Suppressor macrophage treated with lipopolysaccharide for 1 hour (primary cell): ENCODE results near the gene EXD1.

Source experiments
- DNase-seq, 3 donors: peaks; one replicate each; pipeline ENCODE4 v3.0.0-alpha.2; 2020 to 2022

The EXD1 gene

DNA sequence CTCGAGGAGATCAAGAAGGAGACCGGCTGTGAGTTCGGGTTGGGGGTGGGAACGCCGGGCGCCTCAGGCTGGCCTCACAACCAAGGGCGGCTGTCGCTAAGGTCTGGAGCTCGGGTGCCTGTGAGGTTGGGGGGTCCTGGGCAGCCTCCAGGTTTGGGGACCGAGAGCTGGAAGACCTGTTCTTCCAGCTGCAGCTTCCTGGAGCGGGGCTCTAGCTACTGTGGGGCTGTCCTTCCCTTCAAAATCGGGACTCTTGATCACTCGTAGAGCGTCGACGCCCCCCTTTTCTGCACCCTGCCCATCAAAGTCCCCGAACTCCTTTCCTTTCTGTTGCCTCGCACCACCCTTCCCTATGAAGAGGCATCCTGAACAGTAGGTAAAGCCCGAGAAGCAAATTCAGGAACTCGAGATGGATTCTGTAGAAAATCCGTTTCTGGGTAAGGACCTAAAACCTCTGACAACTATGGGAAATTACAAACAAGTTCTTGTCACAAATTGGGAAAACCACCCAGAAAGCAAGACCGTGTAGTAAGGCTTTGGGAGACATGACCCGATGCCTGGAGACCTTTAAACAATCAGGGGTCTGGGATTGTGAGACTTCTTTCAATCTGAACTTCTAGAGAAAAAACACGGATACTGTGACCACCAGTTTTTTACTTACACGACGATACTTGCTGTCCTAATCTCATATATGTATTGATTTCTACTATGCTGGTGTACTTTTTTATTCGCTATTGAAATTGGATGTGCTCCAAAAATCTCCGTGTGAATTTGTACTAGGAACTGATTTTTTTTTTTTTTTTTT, 1.1 kb upstream of the EXD1 start:
- DNase-seq: peak; percentile 52 to 73 (median 68)

DNA sequence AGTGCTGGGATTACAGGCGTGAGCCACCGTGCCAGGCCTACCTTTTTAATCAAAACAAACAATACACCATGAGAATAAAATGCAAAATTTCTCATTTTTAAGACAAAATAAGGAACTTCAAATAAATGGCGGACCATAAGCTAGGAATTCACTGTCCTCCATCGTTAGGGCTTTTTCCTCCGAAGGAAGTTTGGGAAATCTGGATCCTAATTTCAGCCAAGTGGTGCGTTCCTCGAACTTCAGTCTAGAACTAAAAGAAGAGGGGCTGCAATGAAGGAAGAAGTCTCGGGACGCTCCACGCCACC, 260 bp downstream of the EXD1 start:
- DNase-seq: no peak

DNA sequence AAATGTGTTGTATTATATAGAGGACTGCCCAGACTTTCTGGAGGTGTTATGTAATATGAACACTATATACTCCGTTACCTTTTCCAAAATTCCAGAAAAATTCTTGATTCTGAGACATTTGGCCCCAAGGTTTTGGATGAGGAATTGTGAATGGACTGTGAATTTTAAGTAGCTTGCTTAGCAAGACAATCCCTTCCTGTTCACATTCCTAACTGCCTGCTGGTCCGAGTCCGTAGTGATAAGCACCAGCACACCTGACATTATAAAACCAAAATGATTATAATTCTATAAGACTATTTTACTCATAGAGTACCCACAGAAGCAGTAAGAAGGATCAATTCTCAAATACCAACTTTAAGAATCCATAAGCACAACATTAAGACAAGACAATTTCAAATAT, 11.2 kb downstream of the EXD1 start:
- no peak for DNase-seq

DNA sequence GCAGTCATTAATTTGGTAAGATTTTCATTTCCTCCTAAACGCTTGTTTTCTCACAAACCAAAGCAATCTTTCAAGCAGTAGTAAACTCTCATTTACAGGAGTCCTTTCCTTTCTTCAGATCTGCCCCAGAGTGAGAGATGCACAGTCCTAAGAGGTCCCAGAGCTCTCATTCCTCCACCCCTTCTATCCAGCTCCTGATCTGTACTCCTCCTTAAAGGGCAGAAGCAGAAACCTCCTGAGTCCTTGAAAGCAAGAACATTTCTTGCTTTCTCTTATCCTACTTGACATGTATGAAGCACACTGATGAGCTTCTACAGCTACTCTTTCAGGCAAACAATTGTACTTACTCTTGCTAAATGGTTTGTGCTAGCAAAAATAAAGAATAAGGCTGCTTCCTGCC, 11.7 kb downstream of the EXD1 start:
- no peak for DNase-seq

DNA sequence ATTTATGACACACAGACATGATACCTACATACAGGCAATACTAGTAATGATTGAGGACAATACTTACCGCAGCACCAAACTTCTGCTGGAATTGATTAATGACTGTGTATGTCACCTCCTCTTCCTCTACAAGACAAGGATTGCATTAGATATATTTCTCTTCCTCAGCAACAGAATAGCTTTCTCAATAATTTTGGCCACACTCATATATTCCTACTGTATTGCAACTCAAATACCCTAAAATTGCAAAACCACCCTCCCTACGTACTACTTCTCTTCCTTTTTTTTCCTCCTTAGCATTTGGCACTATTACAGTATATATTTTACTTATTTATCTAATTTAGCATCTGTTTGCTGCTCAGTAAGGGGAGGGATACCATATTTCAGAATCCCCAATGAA, 14.8 kb downstream of the EXD1 start:
- DNase-seq: peak; percentile 57 to 78 (median 77)

DNA sequence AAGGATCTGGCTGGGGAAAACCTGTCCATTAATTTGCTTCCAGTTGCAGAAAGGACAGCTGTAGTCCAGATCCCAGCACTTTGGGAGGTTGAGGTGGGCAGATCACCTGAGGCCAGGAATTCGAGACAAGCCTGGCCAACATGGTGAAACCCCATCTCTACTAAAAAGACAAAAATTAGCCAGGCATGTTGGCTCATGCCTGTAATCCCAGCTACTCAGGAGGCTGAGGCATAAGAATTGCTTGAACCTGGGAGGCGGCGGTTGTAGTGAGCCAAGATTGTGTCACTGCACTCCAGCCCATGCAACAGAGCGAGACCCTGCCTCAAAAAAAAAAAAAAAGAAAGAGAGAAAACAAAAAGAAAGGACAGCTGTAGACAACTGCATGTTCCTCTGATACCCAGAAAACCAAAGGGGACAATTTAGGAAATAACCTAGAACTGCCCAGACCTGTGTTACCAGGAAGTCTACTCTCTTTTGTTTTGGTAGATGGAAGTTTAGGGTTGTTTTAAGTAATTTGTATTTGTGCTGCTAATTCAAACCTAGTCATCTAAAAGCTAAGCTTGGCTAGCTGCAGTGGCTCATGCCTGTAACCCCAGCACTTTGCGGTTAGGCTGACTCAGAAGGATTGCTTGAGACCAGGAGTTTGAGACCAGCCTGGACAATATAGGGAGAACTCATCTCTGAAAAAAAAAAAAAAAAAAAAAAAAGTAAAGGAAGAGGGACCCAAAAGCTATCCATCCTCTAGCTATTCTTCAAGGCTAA, 22.7 kb downstream of the EXD1 start:
- no peak for DNase-seq

DNA sequence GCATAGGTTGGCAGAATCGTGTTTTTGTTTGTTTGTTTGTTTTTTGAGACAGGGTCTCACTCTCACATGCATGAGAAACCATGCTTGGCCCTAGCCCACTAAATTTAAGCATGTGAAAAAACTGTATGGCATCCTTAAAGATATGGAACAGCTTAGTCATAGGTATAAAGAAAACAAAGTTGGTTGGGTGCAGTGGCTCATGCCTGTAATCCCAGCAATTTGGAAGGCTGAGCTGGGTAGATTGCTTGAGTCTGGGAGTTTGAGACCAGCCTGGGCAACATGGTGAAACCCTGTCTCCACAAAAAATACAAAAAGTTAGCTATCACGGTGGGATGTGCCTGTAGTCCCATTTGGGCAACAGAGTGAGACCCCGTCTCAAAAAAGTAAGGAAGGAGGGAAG, 25.2 kb downstream of the EXD1 start:
- no peak for DNase-seq

DNA sequence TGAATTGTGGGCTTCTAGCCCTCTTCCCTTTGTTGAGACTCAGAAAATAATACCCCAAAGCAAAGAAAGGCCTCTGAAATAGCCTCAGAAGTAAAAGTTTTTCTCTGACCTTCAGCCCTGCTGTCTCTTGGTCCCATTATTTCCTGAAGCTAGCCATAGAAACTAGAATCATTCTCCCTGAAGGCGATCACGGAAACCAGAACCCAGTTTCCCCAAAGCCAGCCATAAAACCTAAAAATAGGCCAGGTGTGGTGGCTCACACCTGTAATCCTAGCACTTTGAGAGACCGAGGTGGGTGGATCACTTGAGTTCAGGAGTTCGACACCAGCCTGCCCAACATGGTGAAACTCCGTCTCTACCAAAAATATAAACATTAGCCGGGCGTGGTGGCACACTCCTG, 27.2 kb downstream of the EXD1 start:
- DNase-seq: no peak

DNA sequence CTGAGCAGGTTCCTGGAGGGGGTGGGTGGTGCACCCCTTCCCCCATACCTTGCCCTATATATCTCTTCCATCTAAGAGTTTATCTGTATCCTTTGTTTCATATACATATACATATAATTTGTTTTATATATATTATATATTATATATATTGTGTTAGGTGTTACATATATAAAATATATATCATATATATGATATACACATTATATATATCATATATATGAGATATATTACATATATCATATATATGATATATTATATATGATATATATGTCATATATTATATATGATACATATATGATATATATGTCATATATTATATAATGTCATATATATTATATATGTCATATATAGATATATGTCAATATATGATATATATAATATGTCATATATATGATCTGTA, 31.1 kb downstream of the EXD1 start:
- peak in 1 of 3 donors; percentile 8 for DNase-seq

DNA sequence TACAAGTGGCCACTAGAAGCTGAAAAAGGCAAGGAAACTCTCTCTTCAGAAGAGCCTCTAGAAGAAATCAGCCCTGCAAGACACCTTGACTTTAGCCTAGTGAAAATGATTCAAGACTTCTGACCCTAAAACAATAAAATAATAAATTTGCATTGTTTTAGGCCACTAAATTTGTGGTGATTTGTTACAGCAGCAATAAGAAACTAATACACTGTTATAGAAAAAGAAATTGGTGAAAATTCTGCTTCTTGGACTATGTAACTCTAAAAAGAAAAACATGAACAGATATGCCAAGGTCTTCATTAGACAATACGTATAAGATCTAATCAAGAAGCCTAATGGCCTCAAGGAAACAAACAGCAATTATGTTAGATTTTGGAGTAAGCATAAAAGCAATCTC, 36.1 kb downstream of the EXD1 start:
- DNase-seq: peak in 1 of 3 donors; percentile 11

DNA sequence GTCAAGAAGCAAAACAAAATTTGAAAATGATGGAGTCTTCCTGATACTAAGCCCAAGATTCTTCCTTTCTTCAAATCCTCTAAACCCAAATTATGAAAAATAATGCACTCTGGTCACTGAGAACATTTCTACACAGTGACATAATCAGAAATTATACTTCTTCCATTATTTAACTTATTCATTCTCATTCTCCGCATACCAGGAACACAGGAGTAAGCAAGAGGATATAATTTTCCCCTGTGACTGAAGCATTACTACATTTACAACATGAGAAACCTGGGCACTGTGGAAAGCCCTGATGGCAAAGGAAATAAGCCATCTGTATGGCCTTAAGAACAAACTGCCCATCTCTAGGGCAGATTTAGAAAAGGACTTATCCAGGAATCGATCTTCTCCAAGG, 47.0 kb downstream of the EXD1 start:
- DNase-seq: no peak

DNA sequence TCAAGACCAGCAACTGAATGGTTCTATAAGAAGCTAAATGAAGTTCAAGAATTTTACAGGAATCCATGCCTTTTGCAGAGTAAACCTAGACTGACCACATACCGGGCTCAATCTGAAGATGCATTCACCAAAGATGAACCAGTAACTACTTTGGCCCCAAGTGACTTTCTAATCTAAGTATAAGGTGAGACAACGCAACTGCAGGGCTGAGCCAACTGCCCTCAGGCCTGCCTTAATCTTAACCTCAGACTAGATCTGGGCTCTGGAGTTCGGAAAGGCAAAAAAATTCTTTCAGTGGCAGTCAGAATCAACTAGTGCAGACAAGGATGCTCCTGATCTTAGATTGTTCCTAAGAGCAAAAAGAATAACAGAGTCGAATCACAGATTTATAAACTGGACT, 48.3 kb downstream of the EXD1 start:
- DNase-seq: no peak

DNA sequence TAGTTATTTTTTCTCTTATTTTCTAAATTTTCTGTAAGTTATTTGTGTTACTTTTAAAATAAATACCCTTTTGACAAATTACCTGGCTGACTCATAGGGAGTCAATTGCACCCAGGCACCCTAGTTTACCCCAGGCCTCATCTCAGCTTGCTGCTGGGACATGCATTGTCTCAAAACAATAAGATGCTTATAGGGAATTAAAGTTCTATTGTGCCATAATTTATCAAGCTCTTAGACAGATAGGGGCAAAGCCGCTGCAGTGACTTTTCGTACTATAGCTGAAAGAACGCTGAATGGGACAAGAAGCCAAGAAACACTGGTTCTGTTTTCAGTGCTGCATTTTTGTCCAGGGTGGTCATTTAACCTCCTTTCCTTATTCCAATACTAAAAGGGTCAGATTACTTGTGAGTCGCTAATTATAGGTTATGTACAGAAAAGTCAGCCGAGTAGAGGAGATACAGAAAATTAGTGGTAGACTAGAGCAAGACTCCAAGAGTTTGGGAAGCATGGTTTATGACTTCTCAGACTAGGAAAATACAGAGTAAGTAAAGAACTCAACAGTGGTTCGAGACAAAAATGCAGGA, 50.3 kb downstream of the EXD1 start:
- DNase-seq: no peak

DNA sequence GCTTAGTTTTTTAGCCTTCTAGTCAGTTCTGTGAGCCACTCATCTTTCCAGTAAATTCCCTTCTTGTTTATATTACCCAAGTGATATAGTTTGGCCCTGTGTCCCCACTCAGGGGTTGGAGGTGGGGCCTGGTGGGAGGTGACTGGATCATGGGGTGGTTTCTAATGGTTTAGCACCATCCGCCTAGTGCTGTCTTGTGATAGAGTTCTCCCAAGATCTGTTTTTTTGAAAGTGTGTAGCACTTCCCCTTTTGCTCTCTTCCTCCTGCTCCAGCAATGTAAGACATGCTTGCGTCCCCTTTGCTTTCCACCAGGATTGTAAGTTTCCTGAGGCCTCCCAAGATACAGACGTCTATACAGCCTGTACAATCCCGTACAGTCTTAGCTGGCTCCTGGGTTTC, 60.8 kb downstream of the EXD1 start:
- peak; percentile 78 to 86 (median 82) for DNase-seq

DNA sequence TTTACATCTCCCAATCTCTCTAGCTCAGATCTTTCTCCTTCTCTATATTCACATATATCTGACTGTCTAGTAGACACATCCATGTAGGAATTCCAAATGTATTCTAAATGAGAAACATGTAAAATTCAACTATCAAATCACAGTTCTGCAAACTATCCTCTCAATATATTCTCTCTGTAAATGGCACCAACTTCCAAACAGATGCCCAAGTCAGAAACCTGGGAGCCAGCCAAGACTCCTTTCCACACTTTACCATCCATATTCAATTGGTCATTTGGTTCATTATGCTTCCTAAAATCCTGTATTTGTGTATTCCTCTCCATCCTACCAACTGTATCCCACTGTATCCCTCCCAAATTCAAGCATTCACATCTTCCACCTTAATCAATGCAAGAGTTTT, 61.5 kb downstream of the EXD1 start:
- DNase-seq: no peak

DNA sequence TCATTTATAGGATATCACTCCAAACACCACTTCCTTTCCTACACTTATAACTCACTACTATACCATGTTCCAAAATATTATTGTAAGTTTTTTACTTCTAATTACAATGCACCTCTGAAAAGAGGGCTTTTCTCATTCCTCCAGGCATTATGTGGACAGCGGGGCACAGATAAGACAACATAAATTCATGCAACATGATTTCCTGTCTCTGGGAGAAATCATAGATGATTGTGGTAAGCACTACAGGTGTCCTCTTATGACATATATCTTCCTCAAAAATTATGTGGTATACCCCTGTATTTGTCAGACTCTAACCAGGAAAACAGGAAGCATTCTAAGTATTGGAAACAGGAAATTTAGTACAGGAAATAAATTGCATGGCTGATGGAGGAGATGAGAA, 68.8 kb downstream of the EXD1 start:
- DNase-seq: no peak

DNA sequence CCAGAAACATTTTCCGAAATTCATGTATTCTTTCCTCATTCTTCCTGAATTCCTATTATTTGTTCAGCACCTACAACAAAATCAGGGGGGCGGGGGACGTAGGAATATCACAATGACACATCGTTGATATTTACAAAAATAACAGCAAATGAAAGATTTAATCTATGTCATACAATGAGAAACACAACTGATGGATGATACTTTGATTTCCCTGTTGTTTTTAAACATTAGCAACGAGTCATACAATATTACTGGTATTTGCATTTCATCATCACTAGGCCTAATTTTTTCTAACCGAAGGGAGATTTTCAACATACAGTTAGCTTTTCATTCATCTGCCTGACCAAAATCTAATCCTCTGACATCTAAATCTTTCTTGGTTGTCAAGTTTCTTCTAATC, 69.2 kb downstream of the EXD1 start:
- peak in 2 of 3 donors; percentile 31 to 49 for DNase-seq

DNA sequence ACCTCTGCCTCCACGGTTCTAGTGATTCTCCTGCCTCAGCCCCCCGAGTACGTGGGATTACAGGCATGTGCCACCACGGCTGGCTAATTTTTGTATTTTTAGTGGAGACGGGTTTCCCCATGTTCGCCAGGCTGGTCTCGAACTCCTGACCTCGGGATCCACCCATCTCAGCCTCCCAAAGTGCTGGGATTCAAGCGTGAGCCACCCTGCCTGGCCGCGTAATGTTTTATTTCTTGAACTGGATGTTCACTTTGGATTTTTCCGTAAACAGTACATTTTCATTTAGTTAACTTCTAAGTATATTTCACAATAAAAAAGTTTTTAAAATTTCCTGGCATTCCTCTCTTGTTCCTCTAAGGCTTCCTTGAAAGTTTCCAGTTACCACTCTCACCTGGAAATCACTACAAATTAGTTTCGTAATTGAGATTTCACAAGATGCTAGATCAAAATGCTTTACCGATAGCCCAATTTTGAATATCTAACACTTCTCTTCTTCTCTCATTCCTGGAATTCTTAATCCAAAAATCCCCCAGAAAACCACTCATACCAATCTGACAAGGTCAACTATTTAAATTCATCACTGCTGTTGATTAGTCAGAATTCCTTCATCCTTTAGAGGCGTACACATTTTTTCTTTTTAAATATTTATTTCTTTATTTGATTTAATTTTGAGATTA, 69.8 kb downstream of the EXD1 start:
- peak in 1 of 3 donors; percentile 57 for DNase-seq

DNA sequence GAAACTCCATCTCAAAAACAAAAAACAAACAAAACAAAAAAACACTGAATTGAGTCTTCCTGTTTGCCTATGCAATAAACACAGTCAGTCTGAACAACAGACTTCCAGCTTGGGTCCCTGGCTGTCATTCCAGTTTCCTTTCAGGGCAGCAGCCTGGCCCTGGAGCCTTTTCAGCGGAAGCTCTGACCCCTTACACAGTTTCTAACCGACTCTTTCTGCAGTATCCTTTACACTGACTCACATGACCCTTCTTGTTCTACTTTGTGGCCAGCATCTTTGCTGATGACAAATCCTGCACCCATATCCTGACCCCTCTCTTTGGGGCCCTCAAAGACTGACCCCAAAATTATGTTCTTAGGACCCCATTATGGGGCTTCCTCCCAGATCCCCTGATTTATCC, 76.1 kb downstream of the EXD1 start:
- DNase-seq: no peak

DNA sequence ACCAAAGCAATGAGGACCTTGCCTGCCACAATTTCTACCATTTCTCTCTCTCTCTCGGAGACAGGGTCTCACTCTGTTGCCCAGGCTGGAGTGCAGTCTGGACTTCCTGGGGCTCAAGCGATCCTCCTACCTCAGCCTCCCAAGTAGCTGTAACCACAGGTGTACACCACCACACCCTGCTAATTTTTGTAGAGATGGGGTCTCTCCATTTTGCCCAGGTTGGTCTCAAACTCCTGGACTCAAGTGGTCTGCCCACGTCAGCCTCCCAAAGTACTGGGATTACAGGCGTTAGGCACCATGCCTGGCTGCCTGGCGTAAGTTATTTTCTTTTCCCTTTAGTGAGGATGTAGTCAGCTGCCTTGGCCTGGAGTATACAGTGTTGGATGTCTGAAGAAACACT, 76.8 kb downstream of the EXD1 start:
- no peak for DNase-seq

DNA sequence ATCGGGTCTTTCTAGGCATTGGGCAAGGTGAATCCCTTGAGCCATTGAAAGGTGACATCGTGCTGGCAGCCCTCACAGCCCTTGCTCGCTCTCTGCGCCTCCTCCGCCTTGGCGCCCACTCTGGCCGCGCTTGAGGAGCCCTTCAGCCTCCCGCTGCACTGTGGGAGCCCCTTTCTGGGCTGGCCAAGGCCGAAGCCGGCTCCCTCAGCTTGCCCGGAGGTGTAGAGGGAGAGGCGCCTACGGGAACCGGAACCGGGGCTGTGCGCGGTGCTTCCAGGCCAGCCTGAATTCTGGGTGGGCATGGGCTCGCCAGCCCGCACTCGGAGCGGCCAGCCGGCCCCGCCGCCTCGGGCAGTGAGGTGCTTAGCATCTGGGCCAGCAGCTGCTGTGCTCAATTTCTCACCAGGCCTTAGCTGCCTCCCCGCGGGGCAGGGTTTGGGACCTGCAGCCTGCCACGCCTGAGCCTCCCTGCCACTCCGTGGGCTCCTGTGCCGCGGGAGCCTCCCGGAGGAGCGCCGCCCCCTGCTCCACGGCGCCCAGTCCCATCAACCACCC, 79.0 kb downstream of the EXD1 start:
- no peak for DNase-seq

DNA sequence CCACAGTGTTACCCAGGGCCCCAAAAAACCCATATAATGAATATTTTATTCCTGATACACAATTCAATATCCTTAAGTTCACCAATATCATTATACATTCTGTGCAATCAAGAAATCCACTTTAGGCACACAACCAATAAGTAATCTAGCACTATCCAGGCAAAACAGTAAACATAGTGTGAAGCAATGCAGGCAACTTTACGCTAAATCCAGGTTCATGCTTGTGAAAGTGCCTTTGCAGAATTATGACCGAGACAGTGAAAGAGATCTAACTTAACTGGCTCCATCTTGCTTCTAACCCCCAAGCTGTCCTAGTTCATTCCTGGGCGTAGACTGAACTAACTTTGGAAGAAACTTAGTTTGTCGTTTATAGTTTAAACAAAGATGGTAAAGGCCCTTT, 80.3 kb downstream of the EXD1 start:
- no peak for DNase-seq

DNA sequence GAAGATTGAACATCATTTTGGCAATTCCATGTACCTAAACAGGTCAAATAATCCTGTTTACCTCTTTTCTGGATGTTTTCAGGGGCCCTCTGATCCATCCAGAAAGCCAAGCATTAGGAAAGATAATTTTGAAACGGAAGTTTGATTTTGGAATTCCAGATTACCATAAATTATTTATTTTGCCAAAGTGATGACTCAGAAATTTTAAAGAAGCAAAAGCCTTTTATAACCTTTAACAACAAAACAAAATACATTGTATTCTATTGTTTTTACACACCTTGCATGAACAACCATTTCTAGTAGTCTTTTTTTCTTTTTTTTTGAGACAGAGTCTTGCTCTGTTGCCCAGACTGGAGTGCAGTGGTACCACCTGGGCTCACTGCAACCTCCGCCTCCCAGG, 82.5 kb downstream of the EXD1 start:
- no peak for DNase-seq
